GM12891 (cell line): ENCODE results near the gene TTC4.

ENCODE experiments used
- DNase-seq: peaks from one replicate; pipeline ENCODE4 v3.0.0; 2011; ENCODE audit warnings: low spot score; ENCODE audit not compliant: insufficient read length
- FAIRE-seq: peaks from 2 replicates; lab custom pipeline; 2011; peaks lifted over from hg19 to GRCh38; lab: Jason Lieb, UNC
- PAX5 ChIP-seq: IDR thresholded peaks from 2 replicates; pipeline ENCODE4 v1.6.1; 2011; ENCODE audit warnings: low read length, moderate library complexity, mild to moderate bottlenecking; ENCODE audit not compliant: insufficient read depth, severe bottlenecking
- POLR2A ChIP-seq: IDR thresholded peaks from 2 replicates; pipeline ENCODE4 v1.6.1; 2011; ENCODE audit warnings: low read depth, low read length, control low read depth
- POLR2AphosphoS5 ChIP-seq: IDR thresholded peaks from 2 replicates; pipeline ENCODE4 v1.6.1; 2011; ENCODE audit warnings: low read depth, low read length, control low read depth
- POU2F2 ChIP-seq: IDR thresholded peaks from 2 replicates; pipeline ENCODE4 v1.6.1; 2011; ENCODE audit warnings: low read depth, mild to moderate bottlenecking, control low read depth, low read length, moderate library complexity
- SPI1 ChIP-seq: IDR thresholded peaks from 2 replicates; pipeline ENCODE4 v1.6.1; 2011; ENCODE audit warnings: low read depth, low read length, control low read depth
- TAF1 ChIP-seq: IDR thresholded peaks from 2 replicates; pipeline ENCODE4 v1.6.1; 2011; ENCODE audit warnings: low read depth, low read length, control low read depth

The TTC4 gene

GRCh38 chr1:54714881-54715492, 674 bp upstream of the TTC4 start:
- TF ChIP-seq POLR2AphosphoS5 (no peak), POU2F2 (no peak), PAX5 (no peak), SPI1 (no peak), POLR2A (no peak), TAF1 (no peak)
- no peak for DNase-seq
- FAIRE-seq = no peak

GRCh38 chr1:54716299-54717047, 812 bp downstream of the TTC4 start:
- TF ChIP-seq TAF1 = no peak
- TF ChIP-seq SPI1 = no peak
- TF ChIP-seq POLR2AphosphoS5 = no peak
- TF ChIP-seq PAX5 = no peak
- no peak for TF ChIP-seq POLR2A
- no peak for TF ChIP-seq POU2F2
- DNase-seq (no peak), FAIRE-seq (no peak)

GRCh38 chr1:54721719-54722118, 6.1 kb downstream of the TTC4 start:
- FAIRE-seq (no peak), DNase-seq (no peak)
- TF ChIP-seq SPI1 = no peak
- TF ChIP-seq POLR2AphosphoS5 = no peak
- TF ChIP-seq PAX5 = no peak
- TF ChIP-seq TAF1 = no peak
- no peak for TF ChIP-seq POU2F2
- TF ChIP-seq POLR2A = no peak

- TF ChIP-seq TAF1 (no peak), PAX5 (no peak), POLR2AphosphoS5 (no peak)
- DNase-seq (no peak), FAIRE-seq (no peak)
These were observed 8.3 kb downstream of the TTC4 start for GRCh38 chr1:54723985-54724384.

GRCh38 chr1:54724771-54725170, 9.1 kb downstream of the TTC4 start:
- DNase-seq (no peak), FAIRE-seq (no peak)

GRCh38 chr1:54728027-54728426, 12.4 kb downstream of the TTC4 start:
- TF ChIP-seq POLR2AphosphoS5 = no peak
- no peak for TF ChIP-seq SPI1
- TF ChIP-seq POU2F2 = no peak
- TF ChIP-seq PAX5 = no peak
- TF ChIP-seq POLR2A = no peak
- no peak for TF ChIP-seq TAF1
- DNase-seq (no peak), FAIRE-seq (no peak)

More at GRCh38 chr1:54724771-54725170, 9.1 kb downstream of the TTC4 start:
- TF ChIP-seq POLR2A (no peak), POLR2AphosphoS5 (no peak), TAF1 (no peak), POU2F2 (no peak), SPI1 (no peak), PAX5 (no peak)

- TF ChIP-seq SPI1 (no peak), POLR2AphosphoS5 (no peak), POLR2A (no peak), POU2F2 (no peak), PAX5 (no peak), TAF1 (no peak)
- no peak for DNase-seq
- no peak for FAIRE-seq
These were observed 21.0 kb downstream of the TTC4 start for GRCh38 chr1:54736685-54737084.

- FAIRE-seq (no peak), DNase-seq (no peak)
- no peak for TF ChIP-seq POU2F2
- no peak for TF ChIP-seq POLR2AphosphoS5
- TF ChIP-seq TAF1 = no peak
- no peak for TF ChIP-seq PAX5
- no peak for TF ChIP-seq SPI1
- no peak for TF ChIP-seq POLR2A
These were observed 22.6 kb downstream of the TTC4 start for GRCh38 chr1:54738244-54738643.

- TF ChIP-seq SPI1 (no peak), TAF1 (no peak), PAX5 (no peak), POLR2AphosphoS5 (no peak), POU2F2 (no peak), POLR2A (no peak)
- DNase-seq (no peak), FAIRE-seq (no peak)
These were observed 25.9 kb downstream of the TTC4 start for GRCh38 chr1:54741531-54741930.

- FAIRE-seq = no peak
These were observed 26.6 kb downstream of the TTC4 start for GRCh38 chr1:54742282-54742681.

More at GRCh38 chr1:54742282-54742681, 26.6 kb downstream of the TTC4 start:
- TF ChIP-seq POLR2A = no peak
- no peak for TF ChIP-seq PAX5
- TF ChIP-seq SPI1 = no peak
- no peak for TF ChIP-seq POLR2AphosphoS5
- TF ChIP-seq POU2F2 = no peak
- no peak for TF ChIP-seq TAF1
- DNase-seq = no peak
